ENCODE data around the gene ARHGEF2. TPM values are rescaled to one million over a fixed set of nuclear protein-coding genes. Genes with fewer than 3 reads are reported as not detected.

The ARHGEF2 gene
- total RNA-seq, 2 experiments from 2014 or later: 157 to 191 TPM

GRCh38 chr1:155947292-155947691, 31.1 kb downstream of the ARHGEF2 start:
- no peaks in the 10 kb centered on the region for H3K9me3 Mint-ChIP-seq
- H3K4me3 Mint-ChIP-seq: peak overlapping the region; percentile 13
- peaks cover 47% of the 10 kb centered on the region for H3K36me3 Mint-ChIP-seq (ENCODE audit: low read depth)
- no peak for DNase-seq
- H3K27ac Mint-ChIP-seq: peak overlapping the region; percentile 83
- CTCF ChIA-PET: interaction anchor here (0.8 to 2.0 kb wide), 2 partner anchors 14 to 31 kb away, joined by 4 to 6 read pairs; partner anchors contain the start of genes ARHGEF2 and KHDC4
- H3K4me1 Mint-ChIP-seq: peaks cover 38% of the 10 kb centered on the region
- H3K27me3 Mint-ChIP-seq: no peaks in the 10 kb centered on the region
- POLR2A ChIA-PET: interaction anchor here (0.9 kb wide), 1 partner anchor 13 kb away, joined by 3 read pairs; no protein-coding TSS in a partner anchor

GRCh38 chr1:155946633-155947219, 31.6 kb downstream of the ARHGEF2 start:
- Mint-ChIP-seq H3K9me3 (no peaks in the 10 kb centered on the region), H3K27ac (peak overlapping the region; percentile 83), H3K4me3 (peak overlapping the region; percentile 40), H3K4me1 (peaks cover 44% of the 10 kb centered on the region), H3K36me3 (ENCODE audit: low read depth) (peaks cover 41% of the 10 kb centered on the region), H3K27me3 (no peaks in the 10 kb centered on the region)
- no peak for DNase-seq
- ChIA-PET POLR2A (interaction anchor here (1.0 kb wide), 2 partner anchors 22 to 31 kb away, joined by 4 read pairs; partner anchors contain the start of gene ARHGEF2), CTCF (interaction anchor here (0.7 to 1.8 kb wide), 8 partner anchors 8 to 120 kb away, joined by 3 to 12 read pairs (median 4); partner anchors contain the start of gene KHDC4)

GRCh38 chr1:155944444-155944799, 33.9 kb downstream of the ARHGEF2 start:
- Mint-ChIP-seq H3K4me3 (no peak overlapping the region), H3K9me3 (no peaks in the 10 kb centered on the region), H3K27me3 (no peaks in the 10 kb centered on the region), H3K4me1 (peaks cover 61% of the 10 kb centered on the region), H3K36me3 (ENCODE audit: low read depth) (peaks cover 27% of the 10 kb centered on the region), H3K27ac (peak overlapping the region; percentile 92)
- CTCF ChIA-PET: interaction anchor here (0.6 to 2.2 kb wide), 7 partner anchors 11 to 750 kb away, joined by 3 to 13 read pairs (median 4); partner anchors contain the start of gene KHDC4
- no peak for DNase-seq
- POLR2A ChIA-PET: no interaction called here

- no peak for DNase-seq
- no peak overlapping the region for H3K4me3 Mint-ChIP-seq
- H3K4me1 Mint-ChIP-seq: peaks cover 64% of the 10 kb centered on the region
- H3K27me3 Mint-ChIP-seq: no peaks in the 10 kb centered on the region
- H3K27ac Mint-ChIP-seq: peak overlapping the region; percentile 80
- peaks cover 23% of the 10 kb centered on the region for H3K36me3 Mint-ChIP-seq (ENCODE audit: low read depth)
- ChIA-PET POLR2A (no interaction called here), CTCF (interaction anchor here (1.3 to 2.2 kb wide), 2 partner anchors 46 to 124 kb away, joined by 5 to 13 read pairs; no protein-coding TSS in a partner anchor)
- H3K9me3 Mint-ChIP-seq: no peaks in the 10 kb centered on the region
Observed at GRCh38 chr1:155942578-155943141, 35.7 kb downstream of the ARHGEF2 start.

- peaks cover 59% of the 10 kb centered on the region for H3K4me1 Mint-ChIP-seq
- no peak overlapping the region for H3K4me3 Mint-ChIP-seq
- DNase-seq: no peak
- peaks cover 19% of the 10 kb centered on the region for H3K36me3 Mint-ChIP-seq (ENCODE audit: low read depth)
- ChIA-PET CTCF (interaction anchor here (1.3 to 5.7 kb wide), 2 partner anchors 47 to 124 kb away, joined by 5 to 33 read pairs; no protein-coding TSS in a partner anchor), POLR2A (no interaction called here)
- no peaks in the 10 kb centered on the region for H3K9me3 Mint-ChIP-seq
- H3K27ac Mint-ChIP-seq: peak overlapping the region; percentile 80
- H3K27me3 Mint-ChIP-seq: no peaks in the 10 kb centered on the region
Observed at GRCh38 chr1:155941845-155942531, 36.4 kb downstream of the ARHGEF2 start.

- Mint-ChIP-seq H3K36me3 (ENCODE audit: low read depth) (peaks cover 11% of the 10 kb centered on the region), H3K4me3 (no peak within 1 kb of the TSS), H3K27me3 (no peaks in the 10 kb centered on the region), H3K9me3 (no peaks in the 10 kb centered on the region), H3K4me1 (peaks cover 51% of the 10 kb centered on the region), H3K27ac (peak within 1 kb of the TSS; percentile 80)
- ChIA-PET POLR2A (no interaction called here), CTCF (interaction anchor here (1.0 to 5.7 kb wide), 4 partner anchors 10 to 125 kb away, joined by 3 to 33 read pairs (median 4); no protein-coding TSS in a partner anchor)
- DNase-seq: no peak
Observed at GRCh38 chr1:155940993-155941844, 37.1 kb downstream of the ARHGEF2 start, which contains the start of gene RXFP4. Gene RXFP4 (plus strand): TSS chr1:155941638. CDS start chr1:155941710, 72 bp downstream.

- no peaks in the 10 kb centered on the region for H3K9me3 Mint-ChIP-seq
- peaks cover 48% of the 10 kb centered on the region for H3K4me1 Mint-ChIP-seq
- peaks cover 8% of the 10 kb centered on the region for H3K36me3 Mint-ChIP-seq (ENCODE audit: low read depth)
- DNase-seq: no peak
- ChIA-PET POLR2A (interaction anchor here (0.6 to 1.3 kb wide), 2 partner anchors 8 to 49 kb away, joined by 3 to 4 read pairs; no protein-coding TSS in a partner anchor), CTCF (interaction anchor here (0.6 to 5.7 kb wide), 6 partner anchors 9 to 126 kb away, joined by 3 to 33 read pairs (median 4); no protein-coding TSS in a partner anchor)
- H3K27ac Mint-ChIP-seq: peak overlapping the region; percentile 80
- H3K27me3 Mint-ChIP-seq: no peaks in the 10 kb centered on the region
- H3K4me3 Mint-ChIP-seq: no peak overlapping the region
Observed at GRCh38 chr1:155940482-155940992, 37.8 kb downstream of the ARHGEF2 start.

- Mint-ChIP-seq H3K4me3 (no peak overlapping the region), H3K36me3 (ENCODE audit: low read depth) (no peaks in the 10 kb centered on the region), H3K9me3 (no peaks in the 10 kb centered on the region), H3K27me3 (no peaks in the 10 kb centered on the region), H3K27ac (peak overlapping the region; percentile 10), H3K4me1 (peaks cover 41% of the 10 kb centered on the region)
- CTCF ChIA-PET: interaction anchor here (0.6 to 5.7 kb wide), 13 partner anchors 8 to 336 kb away, joined by 3 to 33 read pairs (median 4); partner anchors contain the start of gene ARHGEF2
- peak; percentile 67 for DNase-seq
- POLR2A ChIA-PET: interaction anchor here (0.5 to 1.3 kb wide), 3 partner anchors 38 to 51 kb away, joined by 3 to 4 read pairs (median 3); no protein-coding TSS in a partner anchor
Observed at GRCh38 chr1:155938220-155938627, 40.1 kb downstream of the ARHGEF2 start.

- Mint-ChIP-seq H3K36me3 (ENCODE audit: low read depth) (peaks cover 21% of the 10 kb centered on the region), H3K4me3 (no peak overlapping the region), H3K27me3 (no peaks in the 10 kb centered on the region), H3K9me3 (no peaks in the 10 kb centered on the region), H3K4me1 (peaks cover 45% of the 10 kb centered on the region), H3K27ac (no peak overlapping the region)
- ChIA-PET POLR2A (interaction anchor here (1.4 kb wide), 1 partner anchor 54 kb away, joined by 7 read pairs; no protein-coding TSS in a partner anchor), CTCF (interaction anchor here (0.6 to 2.5 kb wide), 9 partner anchors 9 to 162 kb away, joined by 3 to 9 read pairs (median 5); partner anchors contain the start of gene ARHGEF2)
- no peak for DNase-seq
Observed at GRCh38 chr1:155934936-155935590, 43.3 kb downstream of the ARHGEF2 start.

- H3K9me3 Mint-ChIP-seq: no peaks in the 10 kb centered on the region
- CTCF ChIA-PET: interaction anchor here (0.6 to 2.8 kb wide), 15 partner anchors 8 to 162 kb away, joined by 3 to 18 read pairs (median 5); partner anchors contain the start of gene ARHGEF2
Observed at GRCh38 chr1:155934097-155934935, 44.0 kb downstream of the ARHGEF2 start, which contains the start of gene KHDC4. Gene KHDC4 (minus strand): TSS chr1:155934413. CDS start chr1:155934373, 40 bp downstream.

More at GRCh38 chr1:155934097-155934935, 44.0 kb downstream of the ARHGEF2 start, which contains the start of gene KHDC4:
- Mint-ChIP-seq H3K4me1 (peaks cover 45% of the 10 kb centered on the region), H3K36me3 (ENCODE audit: low read depth) (peaks cover 24% of the 10 kb centered on the region), H3K4me3 (no peak within 1 kb of the TSS), H3K27me3 (no peaks in the 10 kb centered on the region), H3K27ac (no peak within 1 kb of the TSS)
- peak; percentile 98 for DNase-seq
- POLR2A ChIA-PET: interaction anchor here (0.6 to 1.4 kb wide), 3 partner anchors 29 to 55 kb away, joined by 3 to 7 read pairs (median 4); no protein-coding TSS in a partner anchor

Measured in activated CD4-positive, alpha-beta T cell treated with anti-CD3 and anti-CD28 coated beads, Interleukin-2, amount 10 ng/mL, durations not matched to agents 7 days and 5 days (primary cell).